GM19099 (cell line): ENCODE data around the gene MICALL1.

Experiments
- POLR2A ChIP-seq: IDR thresholded peaks from 3 replicates; pipeline ENCODE4 v1.6.1; 2011; ENCODE audit warnings: low read depth; ENCODE audit not compliant: insufficient read length; ENCODE audit errors: extremely low read depth

The MICALL1 gene

DNA sequence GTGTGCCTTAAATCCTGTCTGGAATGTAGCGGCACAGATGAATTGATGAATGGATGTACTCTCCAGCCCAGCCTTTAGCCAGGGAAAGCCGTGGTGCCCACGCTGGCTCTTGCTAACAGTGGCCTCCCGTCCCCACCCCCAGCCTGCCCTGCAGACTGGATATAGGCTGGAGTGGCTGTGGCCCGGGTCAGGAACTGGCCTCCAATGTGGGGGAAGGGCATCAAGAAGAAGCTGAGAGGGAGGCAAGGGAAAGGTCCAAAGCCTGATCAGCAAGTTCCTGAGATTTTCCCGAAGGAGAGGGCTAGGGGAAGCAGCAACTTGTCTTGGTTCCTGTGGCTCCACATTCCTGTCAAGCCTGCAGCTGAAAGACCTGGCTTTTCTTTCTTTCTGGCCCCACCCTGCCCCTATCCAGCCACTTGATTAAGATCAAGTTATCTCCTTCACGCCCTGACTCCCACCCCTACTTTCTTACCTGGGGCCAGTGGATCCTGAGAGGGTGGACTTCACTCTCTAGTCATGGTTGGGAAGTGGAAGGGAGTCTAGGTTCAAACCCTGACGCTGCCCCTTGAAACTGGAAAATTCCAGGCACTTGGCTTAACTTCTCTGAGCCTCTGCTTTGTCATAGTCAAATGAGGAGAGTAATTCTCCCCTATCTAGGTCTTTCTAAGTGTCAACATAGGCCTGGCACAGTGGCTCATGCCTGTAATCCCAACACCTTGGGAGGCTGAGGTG lies 11.0 kb upstream of the MICALL1 start:
- TF ChIP-seq POLR2A: no peak

DNA sequence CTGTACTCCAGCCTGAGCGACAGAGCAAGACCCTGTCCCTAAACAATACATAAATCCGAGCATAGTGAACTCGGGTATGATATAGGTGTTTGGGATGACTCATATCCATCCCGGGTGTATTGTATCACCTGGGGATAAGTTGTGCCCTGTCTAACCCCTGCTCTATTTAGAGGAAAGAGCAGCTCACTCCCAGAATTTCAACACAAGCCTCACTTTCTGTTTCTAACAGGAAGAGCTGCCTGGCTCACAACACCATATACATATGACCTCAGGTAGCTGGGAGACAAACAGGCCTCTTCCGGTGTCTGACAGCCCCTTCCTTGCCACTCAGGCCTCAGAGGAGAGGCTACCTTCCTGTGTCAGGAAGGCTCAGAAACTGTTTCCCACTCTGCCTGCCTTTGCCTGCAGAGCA lies 9.9 kb upstream of the MICALL1 start:
- TF ChIP-seq POLR2A: peak; percentile 45

DNA sequence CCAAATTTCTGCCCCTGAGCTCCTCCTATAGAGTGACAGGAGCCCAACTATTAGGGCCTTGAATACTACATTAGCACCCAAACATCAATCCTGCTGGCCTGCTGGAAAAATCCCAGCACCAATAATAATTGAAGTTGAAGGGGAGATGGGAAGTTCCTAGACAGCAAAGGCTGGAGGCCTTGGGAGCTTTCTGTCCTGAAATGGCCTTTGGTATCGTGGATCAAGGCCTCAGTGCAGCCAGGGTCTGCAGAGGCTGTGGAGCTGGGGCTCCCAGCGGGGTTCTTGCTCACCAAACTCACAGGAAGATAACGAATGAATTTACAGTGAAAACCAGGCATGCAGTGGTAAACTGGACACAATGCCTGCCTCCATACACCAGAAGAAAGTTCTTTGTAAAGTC lies 9.2 kb upstream of the MICALL1 start:
- TF ChIP-seq POLR2A: no peak

GRCh38 chr22:37897807-37898206 lies 8.3 kb upstream of the MICALL1 start:
- TF ChIP-seq POLR2A: no peak

- TF ChIP-seq POLR2A: no peak
Measured at GRCh38 chr22:37898441-37899181, 7.5 kb upstream of the MICALL1 start.

DNA sequence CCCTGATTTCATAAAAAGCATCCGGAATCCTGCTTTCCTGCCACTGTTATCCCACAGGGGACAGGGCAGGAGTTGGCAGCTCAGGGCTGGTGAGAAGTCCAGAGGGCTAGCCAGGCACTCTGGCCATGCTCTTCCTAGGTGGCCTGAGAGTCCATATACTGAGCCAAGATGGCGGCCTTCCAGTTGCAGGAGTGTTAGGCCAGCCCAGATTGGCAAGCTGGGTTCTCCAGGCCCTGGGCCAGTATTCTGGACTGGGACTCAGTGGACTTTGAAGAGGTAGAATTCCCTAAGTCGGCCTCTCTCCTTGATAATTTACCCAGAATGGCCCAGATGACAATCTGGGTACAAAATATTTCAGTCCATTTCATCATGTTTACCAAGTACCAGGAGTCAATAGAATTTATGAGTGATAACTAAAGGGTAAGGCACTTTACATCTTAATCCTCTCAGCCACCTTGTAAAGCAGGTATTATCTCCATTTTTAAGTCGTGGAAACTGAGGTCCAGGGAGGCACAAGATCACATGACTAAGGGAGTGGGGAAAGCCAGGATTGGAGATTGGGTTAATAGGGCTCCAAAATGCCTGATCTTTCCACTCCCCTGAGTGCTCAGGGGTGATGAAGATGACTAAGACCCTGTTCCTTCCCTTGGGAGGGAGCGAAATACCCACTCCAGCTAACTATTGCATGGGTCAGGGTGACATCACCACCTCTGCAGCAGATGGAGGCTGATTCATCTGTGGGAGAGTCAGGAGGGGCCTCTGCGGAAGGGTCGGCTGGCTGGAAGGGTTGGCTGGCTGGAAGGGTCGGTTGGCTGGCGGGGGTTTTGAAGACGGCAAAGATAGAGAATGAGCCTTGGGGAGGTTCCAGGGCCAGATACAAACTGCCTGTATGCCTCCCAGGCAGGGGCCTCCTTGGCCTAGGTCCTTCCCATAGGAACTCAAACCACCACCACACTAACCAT lies 1.2 kb upstream of the MICALL1 start:
- no peak for TF ChIP-seq POLR2A

DNA sequence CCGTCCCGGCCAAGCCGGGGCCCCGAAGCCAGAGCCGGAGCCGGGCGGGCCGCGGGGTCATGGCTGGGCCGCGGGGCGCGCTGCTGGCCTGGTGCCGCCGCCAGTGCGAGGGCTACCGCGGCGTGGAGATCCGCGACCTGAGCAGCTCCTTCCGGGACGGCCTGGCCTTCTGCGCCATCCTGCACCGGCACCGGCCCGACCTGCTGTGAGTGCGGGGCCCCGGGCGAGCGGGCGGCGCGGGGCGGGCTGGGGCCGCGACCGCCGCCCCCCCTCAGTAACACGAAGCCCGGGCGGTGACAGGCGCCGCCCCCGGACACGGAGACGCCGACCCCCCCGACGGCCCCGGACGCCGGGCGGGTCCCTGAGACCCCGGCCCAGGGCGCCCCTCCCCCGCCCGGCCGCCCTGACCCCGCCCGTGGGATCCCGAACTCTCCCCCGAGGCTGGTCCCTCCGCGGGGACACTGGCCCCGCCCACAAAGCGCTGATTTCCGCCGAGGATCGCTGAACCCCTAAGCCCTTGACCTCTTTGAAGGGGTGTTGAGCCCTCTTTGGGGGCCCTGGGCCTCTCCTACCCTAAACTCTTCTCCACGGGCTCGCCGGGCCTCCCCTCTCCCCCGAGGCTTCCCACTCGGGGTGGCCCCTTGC lies 389 bp downstream of the MICALL1 start:
- TF ChIP-seq POLR2A: peak; percentile 64

GRCh38 chr22:37907036-37907954 lies 1.2 kb downstream of the MICALL1 start:
- no peak for TF ChIP-seq POLR2A

DNA sequence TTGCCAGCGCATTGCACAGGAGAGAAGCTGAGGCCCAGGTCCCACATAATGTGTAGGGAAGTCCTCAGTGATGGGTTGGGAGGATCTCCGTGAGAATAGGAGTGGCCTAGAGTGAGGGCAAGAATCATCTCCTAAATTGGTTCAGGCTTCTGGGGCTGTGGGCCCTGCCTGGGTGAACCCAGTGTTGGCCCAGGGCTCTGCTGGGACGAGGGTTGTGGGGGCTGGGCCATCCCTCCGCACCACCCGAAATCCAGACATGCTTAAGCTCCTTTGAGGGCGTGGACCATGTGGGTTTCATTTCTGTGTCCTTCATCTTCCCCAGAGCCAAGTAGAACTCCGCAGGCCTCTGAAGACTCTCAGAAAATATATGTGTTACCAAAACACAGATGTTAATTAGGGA lies 3.7 kb downstream of the MICALL1 start:
- no peak for TF ChIP-seq POLR2A

DNA sequence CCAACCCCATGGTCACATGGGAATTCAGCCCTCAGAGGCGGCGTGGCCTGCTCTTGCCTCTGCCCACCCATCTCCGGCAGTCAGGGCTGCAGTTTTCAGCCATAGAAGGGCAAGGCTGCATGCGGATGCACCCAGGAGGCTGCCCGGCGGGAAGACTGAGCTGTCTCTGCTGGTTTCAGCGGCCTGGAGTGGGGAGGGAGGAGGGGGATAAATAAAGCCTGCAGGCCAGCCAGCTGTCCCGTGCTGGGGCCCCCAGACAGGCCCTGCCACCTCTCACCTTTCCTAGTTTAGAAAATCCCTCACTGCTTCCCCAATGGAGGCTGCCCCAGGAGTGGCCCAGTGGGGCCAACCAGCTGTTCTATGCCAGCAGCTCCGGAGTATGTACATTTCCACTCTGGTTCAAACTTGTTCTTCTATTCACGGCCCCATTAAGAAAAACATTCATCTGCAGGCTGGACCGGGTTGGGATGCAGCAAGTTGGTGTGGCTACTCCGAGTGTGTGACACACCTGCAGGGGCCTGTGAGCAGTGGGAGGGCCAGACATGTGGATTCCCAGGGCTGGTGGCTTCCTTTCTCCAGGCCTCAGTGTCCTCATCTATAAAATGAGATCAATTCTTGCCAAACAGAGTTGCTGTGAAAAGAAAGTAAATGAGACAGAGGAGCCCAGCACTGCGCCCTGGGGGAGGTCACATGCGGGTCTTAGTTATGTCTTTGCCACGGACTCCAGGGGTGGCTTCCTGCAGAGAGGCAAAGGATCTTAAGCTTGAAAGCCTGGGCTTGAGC lies 5.0 kb downstream of the MICALL1 start:
- TF ChIP-seq POLR2A: no peak

GRCh38 chr22:37911697-37912096 lies 5.6 kb downstream of the MICALL1 start:
- no peak for TF ChIP-seq POLR2A

DNA sequence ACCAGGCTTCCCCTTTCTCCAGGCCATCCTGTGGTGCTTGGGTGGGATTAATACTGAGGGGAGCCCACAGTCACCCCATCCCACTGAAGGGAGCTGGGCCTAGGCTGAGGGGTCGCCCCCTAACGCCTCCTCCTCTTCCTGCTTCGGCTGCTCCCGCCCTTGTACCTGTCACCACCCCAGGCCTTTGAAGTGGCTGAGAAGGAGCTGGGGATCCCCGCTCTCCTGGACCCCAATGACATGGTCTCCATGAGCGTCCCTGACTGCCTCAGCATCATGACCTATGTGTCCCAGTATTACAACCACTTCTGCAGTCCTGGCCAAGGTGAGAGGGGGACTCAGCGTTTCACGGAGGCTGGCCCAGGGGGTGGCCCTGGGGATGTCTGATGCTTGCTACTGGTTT lies 6.1 kb downstream of the MICALL1 start:
- no peak for TF ChIP-seq POLR2A

- no peak for TF ChIP-seq POLR2A
Measured at GRCh38 chr22:37913233-37913721, 7.2 kb downstream of the MICALL1 start.
